Measurements from ENCODE around the gene FCGR3A.
"Not testable (repeated sequence)": the region's sequence is repeated elsewhere in the genome, so short reads cannot be mapped to it uniquely, and the experiment has no call there.

GRCh38 chr1:161523817-161524741 is 25.5 kb downstream of the FCGR3A start, which contains the start of gene HSPA6:
- TF ChIP-seq CTCF (IDR thresholded peaks at IDR 0.05; ENCODE audit: low read depth, low read length); POLR2A (IDR thresholded peaks at IDR 0.05; ENCODE audit: extremely low read depth, insufficient read length); MAX (IDR thresholded peaks at IDR 0.05; ENCODE audit: low read depth, low read length); MYC (IDR thresholded peaks at IDR 0.05; ENCODE audit: low read depth, low read length): not testable (repeated sequence)

Measured in NB4 (cell line).